NCI-H2196 treated with DMSO at 0.1 percent for 48 hours (cell line): ENCODE measurements around the gene NUAK1.
A peak's percentile ranks its signal among the peaks of the same experiment; 100 is the strongest.
"Not testable (repeated sequence)": the region's sequence is repeated elsewhere in the genome, so short reads cannot be mapped to it uniquely, and the experiment has no call there.

ENCODE experiments used
- DNase-seq: peaks from one replicate; lab custom pipeline; 2025; ENCODE audit not compliant: unreplicated experiment; lab: John Stamatoyannopoulos, UW

NUAK1 gene

GRCh38 chr12:106147956-106148355 lies 9.2 kb upstream of the NUAK1 start:
- peak; percentile 84 for DNase-seq

GRCh38 chr12:106146987-106147386 lies 8.2 kb upstream of the NUAK1 start:
- no peak for DNase-seq

- DNase-seq, result no peak
Measured at GRCh38 chr12:106145539-106146447, 7.0 kb upstream of the NUAK1 start.

GRCh38 chr12:106144847-106145246 lies 6.1 kb upstream of the NUAK1 start:
- DNase-seq, result no peak

- no peak for DNase-seq
Measured at GRCh38 chr12:106142591-106143261, 4.0 kb upstream of the NUAK1 start.

- DNase-seq, result not testable (repeated sequence)
Measured at GRCh38 chr12:106141920-106142319, 3.2 kb upstream of the NUAK1 start.

- no peak for DNase-seq
Measured at GRCh38 chr12:106141452-106141851, 2.7 kb upstream of the NUAK1 start.

GRCh38 chr12:106141003-106141402 lies 2.2 kb upstream of the NUAK1 start:
- no peak for DNase-seq

- no peak for DNase-seq
Measured at GRCh38 chr12:106140223-106140986, 1.7 kb upstream of the NUAK1 start.

- DNase-seq, result peak; percentile 38
Measured at GRCh38 chr12:106139422-106140171, 843 bp upstream of the NUAK1 start.

GRCh38 chr12:106138357-106138632 lies 459 bp downstream of the NUAK1 start:
- no peak for DNase-seq

- DNase-seq, result no peak
Measured at GRCh38 chr12:106137530-106138356, 1.0 kb downstream of the NUAK1 start.

GRCh38 chr12:106136263-106136662 lies 2.5 kb downstream of the NUAK1 start:
- DNase-seq, result peak; percentile 67

GRCh38 chr12:106135781-106136180 lies 3.0 kb downstream of the NUAK1 start:
- no peak for DNase-seq

- no peak for DNase-seq
Measured at GRCh38 chr12:106135075-106135474, 3.7 kb downstream of the NUAK1 start.

GRCh38 chr12:106134294-106134949 lies 4.3 kb downstream of the NUAK1 start:
- no peak for DNase-seq

- DNase-seq, result no peak
Measured at GRCh38 chr12:106133136-106134087, 5.3 kb downstream of the NUAK1 start.
